Heart left ventricle (tissue), 13 donors: Measurements from ENCODE around the gene SPRY4.

Experiments used
- POLR2A ChIP-seq, 2 donors: fragments of 450-650 bp; IDR thresholded peaks; one replicate each; pipeline ENCODE4 v1.6.1; 2017; ENCODE audit warnings: antibody characterized with exemption in 2 of 2, mild to moderate bottlenecking in 2 of 2, moderate library complexity in 2 of 2
- TF ChIP-seq, protein P1 (sequence below), 12 donors: fragments of 200-600 bp; sonication (generic) in 4 of 12; IDR thresholded peaks; one replicate each; pipeline versions ENCODE4 v1.5.0 to v1.8.0; 2018 to 2022; ENCODE audit warnings: antibody characterized with exemption in 12 of 12, mild to moderate bottlenecking in 5 of 12
- donor health status: ischemic (EF 13 %, LVEDD 7.1; RV severe dilation, severe dysfunction).
- donor health status: DM: no; HTN: yes; CAD: no.
- donor health status: DM: no; HTN: no; CAD: no.
- donor health status: ischemic (EF 25% LVEDD 6.9; RV normal size, moderate dysfunction).
- donor health status: ischemic (EF 25% LVEDD 5.7; RV mildly dilated, moderate dysfunction).
- donor health status: ischemic (EF 35%, LVEDD 5.7; RV mildly dilated, moderate dysfunction).
- donor health status: nonischemic (EF 11% LVEDD 7.7; RV severe dilation, severe dysfunction).
- donor health status: DM: yes; HTN: yes; CAD: no.
- donor health status: PGD.
- donor health status: ischemic (EF 29% LVEDD 5.4; RV normal size, mild dysfunction).
- donor health status: nonischemic (EF 23%, LVEDD 6.1; RV moderate dilation, normal function).

DNA sequence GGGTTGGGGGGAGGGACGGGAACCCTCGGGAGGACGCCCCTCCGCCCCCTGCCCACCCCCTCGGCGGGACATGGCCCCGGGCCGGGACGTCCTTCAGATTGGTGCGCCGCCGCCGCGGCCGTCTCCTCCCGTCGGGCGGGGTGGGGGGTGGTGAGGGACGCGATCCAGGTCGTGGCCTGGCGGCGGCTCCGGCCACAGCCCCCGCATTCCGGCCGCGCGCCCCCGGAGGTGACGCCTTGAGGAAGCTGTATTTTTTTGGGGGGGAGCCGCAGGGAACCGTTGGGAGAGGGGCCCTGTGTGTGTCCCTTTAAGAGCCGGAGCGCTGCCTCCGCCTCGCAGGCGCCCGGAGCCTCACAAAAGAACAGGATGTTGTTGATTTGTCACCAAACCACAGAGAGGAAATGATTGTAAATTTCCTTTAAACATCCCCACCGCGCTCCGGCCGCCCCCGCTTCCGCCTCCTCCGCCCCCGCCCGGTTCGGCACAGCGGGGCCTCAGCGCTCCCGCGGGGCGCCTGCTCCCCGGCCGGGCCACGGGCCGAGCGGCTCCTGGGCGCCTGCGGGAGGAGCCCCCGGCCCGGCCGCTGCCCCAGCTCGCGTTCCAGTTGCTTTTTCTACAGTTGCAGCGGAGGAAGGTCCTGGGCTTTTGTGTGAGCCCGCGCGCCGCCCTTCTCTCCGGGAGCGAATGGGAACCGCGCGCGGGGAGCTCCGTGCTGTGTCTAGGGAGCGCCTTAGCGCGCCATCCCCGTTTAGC is 32.1 kb upstream of the SPRY4 start:
- peak; percentile 7 to 62 for TF ChIP-seq POLR2A (IDR thresholded peaks at IDR 0.05)
- TF ChIP-seq, protein P1, sequence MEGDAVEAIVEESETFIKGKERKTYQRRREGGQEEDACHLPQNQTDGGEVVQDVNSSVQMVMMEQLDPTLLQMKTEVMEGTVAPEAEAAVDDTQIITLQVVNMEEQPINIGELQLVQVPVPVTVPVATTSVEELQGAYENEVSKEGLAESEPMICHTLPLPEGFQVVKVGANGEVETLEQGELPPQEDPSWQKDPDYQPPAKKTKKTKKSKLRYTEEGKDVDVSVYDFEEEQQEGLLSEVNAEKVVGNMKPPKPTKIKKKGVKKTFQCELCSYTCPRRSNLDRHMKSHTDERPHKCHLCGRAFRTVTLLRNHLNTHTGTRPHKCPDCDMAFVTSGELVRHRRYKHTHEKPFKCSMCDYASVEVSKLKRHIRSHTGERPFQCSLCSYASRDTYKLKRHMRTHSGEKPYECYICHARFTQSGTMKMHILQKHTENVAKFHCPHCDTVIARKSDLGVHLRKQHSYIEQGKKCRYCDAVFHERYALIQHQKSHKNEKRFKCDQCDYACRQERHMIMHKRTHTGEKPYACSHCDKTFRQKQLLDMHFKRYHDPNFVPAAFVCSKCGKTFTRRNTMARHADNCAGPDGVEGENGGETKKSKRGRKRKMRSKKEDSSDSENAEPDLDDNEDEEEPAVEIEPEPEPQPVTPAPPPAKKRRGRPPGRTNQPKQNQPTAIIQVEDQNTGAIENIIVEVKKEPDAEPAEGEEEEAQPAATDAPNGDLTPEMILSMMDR (IDR thresholded peaks at IDR 0.05): peak in 1 of 12 donors; percentile 16
